ENCODE measurements around the gene RNF148. TPM values are rescaled to one million over a fixed set of nuclear protein-coding genes. Genes with fewer than 3 reads are reported as not detected.

Gene RNF148
- total and polyA plus RNA-seq, 7 donors: 0.05 TPM; not detected in 6

GRCh38 chr7:122743211-122743610 lies 40.5 kb upstream of the RNF148 start:
- intact Hi-C loops (cut with DNase I): no loop called here
- H3K27ac ChIP-seq: no peak overlapping the region
- TF ChIP-seq, protein P1, sequence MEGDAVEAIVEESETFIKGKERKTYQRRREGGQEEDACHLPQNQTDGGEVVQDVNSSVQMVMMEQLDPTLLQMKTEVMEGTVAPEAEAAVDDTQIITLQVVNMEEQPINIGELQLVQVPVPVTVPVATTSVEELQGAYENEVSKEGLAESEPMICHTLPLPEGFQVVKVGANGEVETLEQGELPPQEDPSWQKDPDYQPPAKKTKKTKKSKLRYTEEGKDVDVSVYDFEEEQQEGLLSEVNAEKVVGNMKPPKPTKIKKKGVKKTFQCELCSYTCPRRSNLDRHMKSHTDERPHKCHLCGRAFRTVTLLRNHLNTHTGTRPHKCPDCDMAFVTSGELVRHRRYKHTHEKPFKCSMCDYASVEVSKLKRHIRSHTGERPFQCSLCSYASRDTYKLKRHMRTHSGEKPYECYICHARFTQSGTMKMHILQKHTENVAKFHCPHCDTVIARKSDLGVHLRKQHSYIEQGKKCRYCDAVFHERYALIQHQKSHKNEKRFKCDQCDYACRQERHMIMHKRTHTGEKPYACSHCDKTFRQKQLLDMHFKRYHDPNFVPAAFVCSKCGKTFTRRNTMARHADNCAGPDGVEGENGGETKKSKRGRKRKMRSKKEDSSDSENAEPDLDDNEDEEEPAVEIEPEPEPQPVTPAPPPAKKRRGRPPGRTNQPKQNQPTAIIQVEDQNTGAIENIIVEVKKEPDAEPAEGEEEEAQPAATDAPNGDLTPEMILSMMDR (IDR thresholded peaks at IDR 0.05): no peak
- no peak overlapping the region for H3K4me3 ChIP-seq
- no peaks in the 10 kb centered on the region for H3K36me3 ChIP-seq (ENCODE audit: insufficient read depth in 1 of 2, low read depth in 1 of 2)
- no peak for DNase-seq
- no peaks in the 10 kb centered on the region for H3K27me3 ChIP-seq (ENCODE audit: insufficient read depth in 3 of 3, low read length in 2 of 3)
- H3K4me1 ChIP-seq: no peaks in the 10 kb centered on the region
- H3K9me3 ChIP-seq: no peaks in the 10 kb centered on the region
- ATAC-seq: no peak

DNA sequence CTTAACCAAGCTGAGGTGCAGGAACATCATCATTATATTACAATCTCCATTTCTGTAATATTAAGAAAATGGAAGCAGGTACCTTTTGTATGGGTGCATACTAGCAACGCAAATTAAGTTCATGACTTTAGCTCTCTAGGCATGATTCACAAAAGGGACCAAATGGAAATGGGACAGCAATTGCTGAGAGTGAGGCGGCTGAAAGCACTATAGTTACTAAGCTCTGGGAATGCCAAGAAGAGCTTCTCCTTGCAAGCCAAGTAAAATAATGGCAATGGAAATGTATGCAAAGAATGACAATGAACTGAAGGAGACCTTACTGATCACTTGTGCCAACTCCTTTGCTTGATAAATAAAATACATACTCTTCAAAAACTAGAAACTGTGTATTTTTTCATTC lies 36.2 kb upstream of the RNF148 start:
- WGBS, 3 donors: 76 to 82% (median 77%) methylated on average over 2 of the region's 2 CpGs
- Histone ChIP-seq H3K9me3 (no peaks in the 10 kb centered on the region), H3K36me3 (ENCODE audit: insufficient read depth in 1 of 2, low read depth in 1 of 2) (no peaks in the 10 kb centered on the region), H3K4me1 (no peaks in the 10 kb centered on the region), H3K27ac (no peak overlapping the region), H3K4me3 (no peak overlapping the region), H3K27me3 (ENCODE audit: insufficient read depth in 3 of 3, low read length in 2 of 3) (no peaks in the 10 kb centered on the region)
- intact Hi-C loops (cut with DNase I): no loop called here
- no peak for ATAC-seq
- DNase-seq: no peak
- TF ChIP-seq, protein P1 (IDR thresholded peaks at IDR 0.05): no peak

DNA sequence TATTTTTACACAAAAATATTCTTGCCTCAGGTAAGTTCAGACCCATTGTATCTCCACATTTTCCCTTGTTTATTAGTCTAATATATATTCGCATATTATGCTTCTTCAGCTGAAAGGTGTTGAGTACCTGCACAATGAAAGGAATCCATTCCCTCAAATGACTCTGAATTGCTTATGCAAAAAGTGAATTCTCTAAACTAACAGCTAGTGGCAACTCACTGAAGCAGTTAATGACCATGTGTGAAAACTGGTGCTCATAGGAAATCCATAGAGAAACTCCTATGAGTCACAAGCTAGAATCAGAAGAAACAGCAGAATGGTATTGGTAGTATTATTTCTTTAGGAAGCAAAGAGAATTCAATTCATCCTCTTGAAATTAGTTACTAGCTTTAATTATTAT lies 33.5 kb upstream of the RNF148 start:
- WGBS, 3 donors: 88 to 99% (median 94%) methylated on average over 1 of the region's 1 CpG
- intact Hi-C loops (cut with DNase I): no loop called here
- DNase-seq: no peak

GRCh38 chr7:122727759-122728158 lies 25.0 kb upstream of the RNF148 start:
- Histone ChIP-seq H3K4me3 (no peak overlapping the region), H3K27me3 (ENCODE audit: insufficient read depth in 3 of 3, low read length in 2 of 3) (no peaks in the 10 kb centered on the region), H3K36me3 (ENCODE audit: insufficient read depth in 1 of 2, low read depth in 1 of 2) (no peaks in the 10 kb centered on the region), H3K4me1 (no peaks in the 10 kb centered on the region), H3K9me3 (no peaks in the 10 kb centered on the region), H3K27ac (no peak overlapping the region)
- no peak for ATAC-seq
- intact Hi-C loops (cut with DNase I): no loop called here
- TF ChIP-seq, protein P1 (IDR thresholded peaks at IDR 0.05): no peak
- WGBS, 3 donors: 64 to 68% (median 67%) methylated on average over 1 of the region's 1 CpG
- no peak for DNase-seq

More for the DNA sequence above, 33.5 kb upstream of the RNF148 start:
- Histone ChIP-seq H3K4me1 (no peaks in the 10 kb centered on the region), H3K36me3 (ENCODE audit: insufficient read depth in 1 of 2, low read depth in 1 of 2) (no peaks in the 10 kb centered on the region), H3K4me3 (no peak overlapping the region), H3K27ac (no peak overlapping the region), H3K9me3 (no peaks in the 10 kb centered on the region), H3K27me3 (ENCODE audit: insufficient read depth in 3 of 3, low read length in 2 of 3) (no peaks in the 10 kb centered on the region)
- TF ChIP-seq, protein P1 (IDR thresholded peaks at IDR 0.05): no peak
- ATAC-seq: no peak

- TF ChIP-seq, protein P1 (IDR thresholded peaks at IDR 0.05): no peak
- H3K36me3 ChIP-seq (ENCODE audit: insufficient read depth in 1 of 2, low read depth in 1 of 2): no peaks in the 10 kb centered on the region
- H3K27ac ChIP-seq: no peak overlapping the region
- intact Hi-C loops (cut with DNase I): no loop called here
- no peaks in the 10 kb centered on the region for H3K4me1 ChIP-seq
- no peaks in the 10 kb centered on the region for H3K9me3 ChIP-seq
- H3K27me3 ChIP-seq (ENCODE audit: insufficient read depth in 3 of 3, low read length in 2 of 3): no peaks in the 10 kb centered on the region
- ATAC-seq (no peak), DNase-seq (no peak)
- no peak overlapping the region for H3K4me3 ChIP-seq
Measured at GRCh38 chr7:122727354-122727753, 24.6 kb upstream of the RNF148 start.

All from psoas muscle (tissue), 8 donors.